ENCODE measurements around the gene WDR73.
"Not testable (repeated sequence)": the region's sequence is repeated elsewhere in the genome, so short reads cannot be mapped to it uniquely, and the experiment has no call there.

WDR73 gene

DNA sequence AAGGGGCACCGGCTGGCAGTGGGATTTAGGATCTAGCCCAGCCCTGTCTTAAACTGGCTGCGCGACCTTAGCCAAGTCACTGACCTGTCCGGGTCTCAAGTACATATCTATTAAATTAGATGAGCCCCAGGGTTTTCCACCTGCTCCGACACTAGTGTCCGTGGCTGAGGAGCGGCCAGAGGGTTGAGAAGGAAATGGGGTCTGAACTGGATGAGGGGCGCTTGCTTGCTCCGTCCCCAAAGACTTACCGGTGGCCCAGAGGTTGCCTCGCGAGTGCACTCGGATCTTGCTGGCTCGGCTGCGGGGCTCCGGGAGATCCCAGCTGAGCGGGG is 3.6 kb upstream of the WDR73 start:
- DNase-seq (ENCODE audit: low spot score): no peak

DNA sequence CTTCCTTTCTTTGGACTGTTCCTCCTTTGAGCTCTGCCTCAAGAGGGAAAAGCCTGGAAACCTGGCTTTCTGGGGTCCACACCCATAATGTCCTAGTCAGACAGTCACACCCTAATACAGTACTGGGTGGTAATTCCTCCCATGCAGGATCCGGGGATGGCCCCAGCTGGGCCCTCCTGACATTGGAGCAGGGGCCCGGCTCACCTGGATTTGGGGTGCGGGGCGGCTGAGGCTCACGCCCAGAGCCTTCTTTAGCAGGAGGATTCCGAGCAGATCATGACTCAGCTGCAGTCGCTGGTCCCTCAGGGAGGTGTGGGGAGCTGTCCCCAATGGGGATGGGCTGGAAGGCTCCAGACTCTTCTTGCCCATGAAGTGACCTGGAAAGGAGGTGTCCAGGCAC is 2.9 kb upstream of the WDR73 start:
- no peak for DNase-seq (ENCODE audit: low spot score)

DNA sequence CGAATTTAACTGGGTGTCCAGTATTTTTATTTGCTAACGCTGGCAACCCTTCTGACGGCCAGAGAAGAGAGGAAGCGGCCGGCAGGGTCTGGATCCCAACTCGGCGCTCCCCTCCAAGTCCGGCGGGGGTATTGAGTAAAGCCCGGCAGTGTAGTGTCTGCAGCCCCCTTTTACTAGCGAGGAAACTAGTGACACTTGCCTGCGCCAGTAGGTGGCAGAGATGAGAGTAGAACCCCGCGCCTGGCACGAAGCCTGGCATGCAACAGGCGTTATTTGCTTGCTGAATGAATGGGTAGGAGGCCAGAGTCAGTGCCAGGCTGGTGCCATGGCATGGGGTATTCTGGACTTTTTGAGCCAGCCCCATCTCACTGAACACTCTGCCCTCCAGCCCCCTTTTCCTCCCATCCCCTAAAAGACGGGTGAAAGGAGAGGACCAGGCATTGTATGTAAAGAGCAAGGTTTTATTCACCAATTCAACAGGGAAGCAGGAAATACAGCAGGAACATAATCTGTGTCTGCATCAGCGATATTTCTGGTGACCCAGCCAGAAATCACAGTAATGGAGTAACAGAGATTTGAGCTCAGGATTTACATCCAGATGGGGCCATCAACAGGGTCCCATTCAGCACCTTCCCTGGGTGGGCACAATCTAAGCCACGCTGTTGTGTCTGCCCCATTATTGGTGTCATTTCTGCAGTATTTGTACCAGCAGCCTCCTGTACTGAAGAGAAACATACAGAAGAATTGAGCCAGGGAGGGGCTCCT is 788 bp upstream of the WDR73 start:
- DNase-seq (ENCODE audit: low spot score): peak; percentile 82

DNA sequence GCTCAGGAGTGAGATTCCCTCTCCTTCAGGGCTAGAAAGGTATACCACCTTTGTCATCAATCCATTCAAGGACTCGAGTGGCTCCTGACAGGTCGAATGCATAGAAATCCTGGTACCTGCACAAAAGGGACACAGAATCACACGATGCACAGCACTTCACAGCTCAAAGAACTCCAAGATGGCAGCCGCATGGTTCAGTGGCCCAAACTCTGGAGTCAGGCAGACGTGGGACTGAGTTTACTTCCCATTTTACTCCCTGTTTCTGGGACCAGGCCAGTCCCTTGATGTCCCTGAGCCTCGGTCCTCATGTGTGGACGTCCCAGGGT is 536 bp downstream of the WDR73 start:
- no peak for DNase-seq (ENCODE audit: low spot score)

DNA sequence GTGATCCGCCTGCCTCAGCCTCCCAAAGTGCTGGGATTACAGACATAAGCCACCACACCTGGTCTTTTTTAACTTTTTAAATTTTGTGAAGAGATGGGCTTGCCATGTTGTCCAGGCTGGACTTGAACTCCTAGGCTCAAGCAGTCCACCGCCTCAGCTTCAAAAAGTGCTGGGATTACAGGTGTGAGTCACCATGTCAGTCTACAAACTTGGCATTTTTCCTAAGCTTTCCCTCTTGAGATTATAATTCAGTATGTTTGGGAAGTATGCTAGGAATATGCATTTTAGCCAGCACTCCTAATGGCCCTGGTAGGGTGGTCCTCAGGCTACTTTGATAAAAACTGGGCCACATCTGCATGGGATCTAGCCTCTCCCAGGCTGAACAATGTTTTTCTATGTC is 4.4 kb downstream of the WDR73 start:
- DNase-seq (ENCODE audit: low spot score): no peak

DNA sequence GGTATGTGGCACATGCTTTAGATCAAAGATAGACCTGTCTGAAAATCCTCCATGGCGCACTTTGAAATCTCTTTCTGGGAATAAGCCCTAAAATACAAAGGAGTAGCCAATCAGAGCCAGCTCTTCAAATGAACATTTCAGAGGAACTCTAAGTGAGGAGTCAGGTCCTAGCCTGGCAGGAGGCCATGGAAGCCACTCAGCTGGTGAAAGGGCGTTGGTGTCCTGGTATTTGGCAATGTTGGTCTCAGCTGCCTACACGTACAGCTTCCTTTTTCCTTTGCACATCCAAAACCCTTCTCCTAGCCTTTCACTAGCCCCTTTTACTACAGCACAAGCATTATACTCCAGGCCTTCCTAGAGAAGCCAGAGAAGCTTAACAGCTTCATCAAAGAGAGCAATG is 5.5 kb downstream of the WDR73 start:
- DNase-seq (ENCODE audit: low spot score): peak; percentile 37

DNA sequence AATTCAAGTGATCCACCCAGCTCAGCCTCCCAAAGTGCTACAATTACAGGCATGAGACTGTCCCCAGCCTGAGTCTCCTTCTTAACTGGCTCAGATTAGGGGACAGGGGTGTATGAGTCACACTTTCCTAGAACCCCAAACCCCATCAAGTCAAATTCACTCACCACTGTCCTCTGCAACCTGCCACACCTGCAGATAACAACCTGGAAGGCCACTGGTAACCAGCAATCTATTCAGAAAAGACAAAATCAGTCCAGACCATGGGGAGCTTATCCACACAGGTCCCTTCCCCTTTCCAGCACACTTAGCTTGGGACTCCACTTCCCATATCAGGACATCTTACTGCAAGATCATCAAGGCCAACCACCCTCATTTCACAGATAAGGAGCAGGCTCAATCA is 6.4 kb downstream of the WDR73 start:
- no peak for DNase-seq (ENCODE audit: low spot score)

DNA sequence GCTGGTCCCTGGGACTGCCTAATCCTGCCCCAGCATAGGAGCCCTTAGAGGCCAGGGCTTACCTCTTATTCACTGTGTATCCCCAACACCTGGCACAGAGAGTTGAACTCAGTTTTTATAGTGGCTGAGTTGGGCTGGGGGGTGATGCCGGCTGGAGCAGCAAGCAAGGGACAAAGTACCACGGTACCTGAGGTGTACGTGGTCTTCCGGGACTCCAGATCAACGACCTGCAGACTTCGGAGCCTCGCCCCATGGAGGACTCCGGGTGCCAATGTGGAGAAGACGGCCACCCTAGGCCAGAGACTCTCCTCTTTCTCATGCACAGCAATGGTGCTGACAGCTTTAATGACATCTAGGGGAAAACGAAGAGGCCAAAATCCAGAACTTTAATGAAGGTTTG is 8.1 kb downstream of the WDR73 start:
- DNase-seq (ENCODE audit: low spot score): no peak

DNA sequence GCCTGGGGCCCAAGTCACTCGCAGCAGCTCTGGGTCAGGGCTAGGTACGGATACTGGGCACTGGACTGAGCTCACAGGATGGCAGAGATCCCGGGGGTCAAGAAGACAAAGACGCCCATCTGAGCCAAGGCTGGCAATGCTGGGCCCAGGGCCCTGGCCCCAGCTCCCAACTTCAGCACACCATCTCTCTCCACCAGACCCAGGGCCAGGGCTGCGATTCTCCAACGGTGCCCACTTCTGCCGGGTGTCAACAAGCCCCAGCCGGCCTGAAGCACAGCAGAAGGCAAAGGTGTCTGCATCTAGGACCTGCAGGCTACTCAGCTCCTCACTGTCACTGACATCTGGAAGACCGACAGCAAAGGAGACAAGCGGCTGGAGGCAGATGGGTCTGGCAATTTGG is 8.6 kb downstream of the WDR73 start:
- no peak for DNase-seq (ENCODE audit: low spot score)

DNA sequence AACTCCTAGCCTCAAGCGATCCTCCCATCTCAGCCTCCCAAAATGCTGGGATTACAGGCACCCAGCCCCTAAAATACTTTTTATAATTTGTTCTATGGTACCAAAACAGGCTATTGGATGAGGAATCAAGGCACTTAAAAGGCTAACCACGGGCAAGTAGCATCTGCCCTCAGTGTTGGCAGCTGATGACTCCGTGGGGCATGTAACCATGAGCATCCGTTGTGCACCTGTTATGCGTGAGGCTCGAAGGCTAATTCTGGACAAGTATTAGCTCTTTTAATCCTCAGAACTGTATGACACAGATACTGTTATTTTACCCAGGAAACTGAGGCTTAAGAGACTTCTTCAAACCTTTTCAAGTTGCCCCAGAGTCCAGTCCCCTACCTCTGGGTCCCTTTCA is 10.2 kb downstream of the WDR73 start:
- no peak for DNase-seq (ENCODE audit: low spot score)

DNA sequence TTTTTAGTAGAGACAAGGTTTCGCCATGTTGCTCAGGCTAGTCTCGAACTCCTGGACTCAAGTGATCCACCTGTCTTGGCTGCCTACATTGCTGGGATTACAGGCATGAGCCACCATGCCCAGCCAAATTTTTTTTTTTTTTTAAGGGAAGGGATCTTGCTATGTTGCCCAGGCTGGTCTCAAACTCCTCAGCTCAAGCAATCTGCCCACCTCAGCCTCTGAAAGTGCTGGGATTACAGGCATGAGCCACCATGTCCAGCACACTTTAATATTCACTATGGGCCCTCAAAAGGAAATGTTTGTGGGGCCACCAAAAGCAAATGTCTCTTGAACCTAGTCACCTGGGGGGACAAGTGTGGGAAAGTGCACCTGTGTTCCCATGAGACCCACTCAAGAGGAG is 11.4 kb downstream of the WDR73 start:
- not testable (repeated sequence) for DNase-seq (ENCODE audit: low spot score)

DNA sequence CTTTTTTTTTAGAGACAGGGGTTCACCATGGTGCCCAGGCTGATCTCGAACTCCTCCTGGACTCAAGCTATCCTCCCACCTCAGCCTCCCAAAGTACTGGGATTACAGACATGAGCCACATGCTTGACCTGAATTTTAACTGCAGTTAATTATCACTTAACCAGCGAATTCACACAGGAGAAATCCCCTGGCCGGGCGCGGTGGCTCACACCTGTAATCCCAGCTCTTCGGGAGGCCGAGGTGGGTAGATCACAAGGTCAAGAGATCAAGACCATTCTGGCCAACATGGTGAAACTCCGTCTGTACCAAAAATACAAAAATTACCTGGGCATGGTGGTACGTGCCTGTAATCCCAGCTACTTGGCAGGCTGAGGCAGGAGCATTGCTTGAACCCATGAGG is 12.2 kb downstream of the WDR73 start:
- DNase-seq (ENCODE audit: low spot score): not testable (repeated sequence)

DNA sequence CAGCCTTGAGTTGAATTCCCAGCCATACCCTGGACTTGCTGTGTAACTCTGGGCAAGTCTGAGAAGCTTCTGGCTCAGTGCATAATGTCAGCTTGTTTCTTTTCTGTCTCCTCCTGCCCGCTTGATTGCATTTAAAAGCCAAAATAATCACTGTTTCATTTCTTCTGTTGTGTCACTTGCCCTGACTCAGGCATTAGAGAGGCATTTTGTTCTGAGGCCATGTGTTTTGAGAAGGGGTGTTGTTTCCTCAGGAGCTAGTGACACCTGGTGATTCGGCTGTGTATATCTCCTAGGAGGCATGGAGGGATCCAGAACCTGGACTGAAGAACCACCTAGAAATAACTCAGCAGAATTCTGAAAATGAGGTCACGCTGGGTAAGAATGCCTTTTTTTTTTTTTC is 16.0 kb downstream of the WDR73 start:
- DNase-seq (ENCODE audit: low spot score): no peak

DNA sequence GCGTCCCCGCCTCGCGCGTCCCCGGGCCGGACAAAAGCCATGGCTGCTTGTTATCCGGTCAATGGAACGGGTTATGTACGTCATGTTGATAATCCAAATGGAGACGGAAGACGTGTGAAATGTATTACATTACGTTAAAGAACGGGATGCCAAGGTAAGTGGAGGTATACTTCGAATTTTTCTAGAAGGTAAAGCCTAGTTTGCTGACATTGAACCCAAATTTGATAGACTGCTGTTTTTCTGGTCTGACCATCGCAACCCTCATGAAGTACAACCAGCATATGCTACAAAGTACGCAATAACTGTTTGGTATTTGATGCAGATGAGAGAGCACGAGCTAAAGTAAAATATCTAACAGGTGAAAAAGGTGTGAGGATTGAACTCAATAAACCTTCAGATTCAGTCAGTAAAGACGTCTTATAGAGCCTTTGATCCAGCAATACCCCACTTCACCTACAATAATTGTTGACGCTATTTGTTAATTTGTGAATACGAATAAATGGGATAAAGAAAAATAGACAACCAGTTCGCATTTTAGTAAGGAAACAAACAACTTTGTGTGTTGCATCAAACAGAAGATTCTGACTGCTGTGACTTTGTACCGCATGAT is 19.8 kb downstream of the WDR73 start:
- DNase-seq (ENCODE audit: low spot score): no peak

DNA sequence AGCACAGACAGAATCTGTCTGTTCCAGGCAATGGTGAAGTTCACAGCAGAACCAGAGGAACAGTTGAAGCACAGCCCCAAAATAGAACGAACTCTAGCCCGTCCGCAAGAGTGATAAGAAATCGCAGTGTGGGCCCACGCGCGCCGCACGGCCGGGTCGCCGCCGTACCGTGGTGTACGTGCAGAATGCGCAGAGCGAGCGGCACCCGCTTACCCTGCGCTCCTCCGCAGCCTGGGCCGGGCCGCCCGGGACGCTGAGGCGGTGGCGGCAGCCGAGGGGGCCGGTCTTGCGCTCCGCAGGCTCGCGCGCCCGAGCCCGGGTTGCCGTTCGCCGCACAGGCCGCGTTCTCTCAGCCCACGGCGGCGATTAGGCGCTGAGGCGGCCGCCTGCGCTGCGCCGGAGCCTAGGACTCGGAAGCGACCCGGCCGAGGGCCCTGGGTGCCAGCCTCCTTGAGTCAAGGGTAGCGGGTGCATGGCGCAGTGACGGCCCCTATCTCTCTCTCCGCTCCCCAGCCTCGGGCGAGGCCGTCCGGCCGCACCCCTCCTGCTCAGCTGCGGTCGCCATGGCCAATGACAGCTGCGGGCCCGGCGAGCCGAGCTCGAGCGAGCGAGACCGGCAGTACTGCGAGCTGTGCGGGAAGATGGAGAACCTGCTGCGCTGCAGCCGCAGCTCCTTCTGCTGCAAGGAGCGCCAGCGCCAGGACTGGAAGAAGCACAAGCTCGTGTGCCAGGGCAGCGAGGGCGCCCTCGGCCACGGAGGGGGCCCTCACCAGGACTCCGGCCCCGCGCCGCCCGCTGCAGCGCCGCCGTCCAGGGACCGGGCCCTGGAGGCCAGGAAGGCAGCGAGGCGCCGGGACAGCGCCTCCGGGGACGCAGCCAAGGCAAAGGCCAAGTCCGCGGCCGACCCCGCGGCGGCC is 20.5 kb downstream of the WDR73 start:
- DNase-seq (ENCODE audit: low spot score): peak; percentile 76

DNA sequence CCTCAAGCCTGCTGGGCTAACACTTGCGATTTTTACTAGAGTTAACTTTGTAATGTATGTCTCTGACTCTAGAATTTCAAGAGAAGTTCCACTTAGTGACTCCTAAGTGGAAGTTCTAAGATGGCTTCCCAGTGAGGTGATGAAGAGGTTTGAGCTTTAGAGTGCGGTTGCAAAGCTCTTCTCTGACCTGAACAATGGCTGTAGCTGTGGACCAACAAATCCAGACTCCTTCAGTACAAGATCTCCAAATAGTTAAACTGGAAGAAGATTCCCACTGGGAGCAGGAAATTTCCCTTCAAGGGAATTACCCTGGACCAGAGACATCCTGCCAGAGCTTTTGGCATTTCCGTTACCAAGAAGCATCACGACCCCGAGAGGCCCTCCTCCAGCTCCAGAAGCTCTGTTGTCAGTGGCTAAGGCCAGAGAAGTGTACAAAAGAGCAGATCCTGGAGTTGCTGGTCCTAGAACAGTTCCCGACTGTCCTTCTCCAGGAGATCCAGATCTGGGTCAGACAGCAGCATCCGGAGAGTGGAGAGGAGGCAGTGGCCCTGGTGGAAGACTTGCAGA is 22.3 kb downstream of the WDR73 start:
- DNase-seq (ENCODE audit: low spot score): no peak

DNA sequence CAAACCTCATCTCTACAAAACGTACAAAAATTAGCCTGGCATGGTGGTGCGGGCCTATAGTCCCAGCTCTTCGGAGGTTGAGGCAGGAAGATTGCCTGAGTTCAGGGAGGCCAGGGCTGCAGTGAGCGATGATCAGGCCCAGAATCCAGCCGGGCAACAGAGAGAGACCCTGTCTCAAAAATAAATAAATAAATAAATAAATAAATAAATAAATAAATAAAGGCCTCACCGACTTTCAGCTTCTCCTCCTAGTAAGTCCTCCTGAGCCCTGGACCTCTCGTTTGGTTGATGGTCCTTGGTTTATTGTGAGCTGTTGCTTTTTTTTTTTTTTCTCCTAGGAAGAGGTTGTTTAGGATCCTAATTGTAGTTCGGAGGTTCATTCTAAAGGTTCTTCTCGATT is 25.1 kb downstream of the WDR73 start:
- no peak for DNase-seq (ENCODE audit: low spot score)

DNA sequence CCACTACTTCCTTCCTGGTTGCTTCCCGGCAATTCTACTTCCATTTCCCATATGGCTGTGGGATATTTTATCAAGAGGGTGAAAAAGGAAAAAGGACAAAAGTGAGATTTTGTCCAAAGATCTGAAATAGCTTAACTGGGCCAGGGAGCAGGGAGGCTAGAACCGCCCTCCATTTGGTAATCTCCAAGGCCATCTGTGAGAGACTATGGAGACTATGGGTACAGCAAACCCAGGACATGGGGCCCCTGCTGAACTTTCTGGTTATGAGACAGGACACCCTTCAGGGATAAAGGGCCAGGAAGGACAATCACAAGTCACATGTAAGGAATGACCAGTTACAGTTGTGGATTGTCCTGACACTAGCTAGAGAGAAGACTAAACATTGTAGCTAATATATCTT is 29.0 kb downstream of the WDR73 start:
- DNase-seq (ENCODE audit: low spot score): no peak

DNA sequence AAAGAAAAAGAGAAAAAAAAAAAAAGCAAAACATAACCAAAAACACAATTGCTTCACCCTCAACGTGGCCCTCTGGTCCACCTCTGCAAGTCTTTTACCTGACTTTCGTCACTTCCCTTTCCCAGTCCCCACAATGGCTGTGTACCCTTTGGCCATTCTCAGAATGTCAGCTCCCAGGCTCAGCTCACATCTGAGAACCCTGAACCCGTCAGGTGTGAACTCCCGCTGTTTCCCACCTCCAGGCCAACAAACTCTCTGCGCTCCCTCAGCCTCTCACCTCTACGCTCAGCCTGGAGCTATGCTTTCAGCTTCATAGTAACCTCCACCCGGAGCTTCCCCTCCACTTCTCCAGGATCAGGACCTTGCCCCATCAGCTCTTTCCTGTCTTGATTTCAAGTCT is 29.7 kb downstream of the WDR73 start:
- no peak for DNase-seq (ENCODE audit: low spot score)

DNA sequence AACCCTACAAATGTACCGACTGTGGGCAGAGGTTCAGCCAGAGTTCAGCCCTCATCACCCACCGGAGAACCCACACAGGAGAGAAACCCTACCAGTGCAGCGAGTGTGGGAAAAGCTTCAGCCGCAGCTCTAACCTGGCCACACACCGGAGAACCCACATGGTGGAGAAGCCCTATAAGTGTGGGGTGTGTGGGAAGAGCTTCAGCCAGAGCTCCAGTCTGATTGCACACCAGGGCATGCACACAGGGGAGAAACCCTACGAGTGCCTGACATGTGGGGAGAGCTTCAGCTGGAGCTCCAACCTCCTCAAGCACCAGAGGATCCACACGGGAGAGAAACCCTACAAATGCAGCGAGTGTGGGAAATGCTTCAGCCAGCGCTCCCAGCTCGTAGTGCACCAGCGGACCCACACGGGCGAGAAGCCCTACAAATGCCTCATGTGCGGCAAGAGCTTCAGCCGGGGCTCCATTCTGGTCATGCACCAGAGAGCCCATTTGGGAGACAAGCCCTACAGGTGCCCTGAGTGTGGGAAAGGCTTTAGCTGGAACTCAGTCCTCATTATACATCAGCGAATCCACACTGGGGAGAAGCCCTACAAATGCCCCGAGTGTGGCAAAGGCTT is 32.6 kb downstream of the WDR73 start:
- DNase-seq (ENCODE audit: low spot score): no peak

DNA sequence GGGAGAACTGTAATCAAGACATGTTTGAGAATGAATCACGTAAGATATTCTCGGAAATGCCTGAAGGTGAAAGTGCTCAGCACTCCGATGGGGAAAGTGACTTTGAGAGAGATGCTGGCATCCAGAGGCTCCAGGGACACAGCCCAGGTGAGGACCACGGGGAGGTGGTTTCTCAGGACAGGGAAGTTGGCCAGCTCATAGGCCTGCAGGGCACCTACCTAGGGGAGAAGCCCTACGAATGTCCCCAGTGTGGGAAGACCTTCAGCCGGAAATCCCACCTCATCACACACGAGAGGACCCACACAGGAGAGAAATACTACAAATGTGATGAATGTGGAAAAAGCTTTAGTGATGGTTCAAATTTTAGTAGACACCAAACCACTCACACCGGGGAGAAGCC is 33.5 kb downstream of the WDR73 start:
- DNase-seq (ENCODE audit: low spot score): no peak

DNA sequence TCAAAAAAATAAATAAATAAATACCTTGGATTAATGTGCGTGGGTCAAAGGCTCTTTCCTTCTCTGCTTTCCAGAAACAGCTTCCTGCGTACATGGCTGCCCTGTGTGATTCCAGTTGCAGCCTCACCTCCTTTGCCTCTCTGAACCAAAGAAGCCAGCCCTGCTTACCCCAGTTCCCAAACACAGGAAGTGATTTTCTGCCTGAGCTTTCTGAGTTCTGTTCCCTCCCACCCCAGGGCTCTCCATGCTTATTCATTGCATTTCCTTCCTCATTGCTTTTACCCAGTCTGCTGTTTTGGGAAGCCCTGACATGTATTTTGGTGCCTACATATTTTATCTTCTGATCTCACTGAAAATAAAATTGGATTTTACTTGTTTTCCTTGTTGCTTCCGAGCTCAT is 37.8 kb downstream of the WDR73 start:
- DNase-seq (ENCODE audit: low spot score): no peak

DNA sequence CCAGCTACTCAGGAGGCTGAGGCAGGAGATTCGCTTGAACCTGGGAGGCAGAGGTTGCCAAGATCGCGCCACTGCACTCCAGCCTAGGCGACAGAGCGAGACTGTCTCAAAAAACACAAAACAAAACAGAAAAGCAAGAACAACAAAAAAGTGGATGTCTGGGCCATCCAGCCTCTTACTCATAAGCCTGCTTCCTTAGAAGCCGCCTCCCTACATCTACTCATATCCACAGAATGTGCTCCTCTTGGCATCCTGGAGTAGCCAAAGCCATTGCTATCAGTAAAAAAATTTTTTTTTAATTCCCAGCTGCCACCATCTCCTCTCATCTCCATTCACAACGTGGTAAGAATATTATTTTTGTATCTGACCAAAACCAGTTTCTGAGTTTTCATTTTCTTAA is 42.5 kb downstream of the WDR73 start:
- DNase-seq (ENCODE audit: low spot score): peak; percentile 44
